ENCODE results near the gene CCDC102A.

The CCDC102A gene

GRCh38 chr16:57528499-57529390 is 7.6 kb downstream of the CCDC102A start:
- Histone ChIP-seq H3K9me3 (no peaks in the 10 kb centered on the region), H3K4me3 (ENCODE audit: low read depth, low read length) (0 out of 2 replicates have a peak overlapping the region, but pooled peaks have one; percentile 12), H3K4me1 (peaks cover 14% of the 10 kb centered on the region), H3K27me3 (no peaks in the 10 kb centered on the region), H3K36me3 (no peaks in the 10 kb centered on the region)
- TF ChIP-seq CTCF (IDR thresholded peaks at IDR 0.05; ENCODE audit: low read depth, low read length) = no peak
- peak; percentile 45 for DNase-seq

GRCh38 chr16:57527610-57528360 is 8.6 kb downstream of the CCDC102A start:
- H3K36me3 ChIP-seq = no peaks in the 10 kb centered on the region
- H3K27me3 ChIP-seq = no peaks in the 10 kb centered on the region
- DNase-seq = no peak
- no peak for TF ChIP-seq CTCF (IDR thresholded peaks at IDR 0.05; ENCODE audit: low read depth, low read length)
- H3K4me3 ChIP-seq (ENCODE audit: low read depth, low read length) = 0 out of 2 replicates have a peak overlapping the region, but pooled peaks have one; percentile 12
- no peaks in the 10 kb centered on the region for H3K9me3 ChIP-seq
- peaks cover 9% of the 10 kb centered on the region for H3K4me1 ChIP-seq

- no peaks in the 10 kb centered on the region for H3K9me3 ChIP-seq
- H3K4me1 ChIP-seq = peaks cover 3% of the 10 kb centered on the region; the same call in 1 of the 2 replicates
- H3K27me3 ChIP-seq = no peaks in the 10 kb centered on the region
- peak; percentile 18; the same call in 1 of the 2 replicates for TF ChIP-seq CTCF (IDR thresholded peaks at IDR 0.05; ENCODE audit: low read depth, low read length)
- no peak overlapping the region for H3K4me3 ChIP-seq (ENCODE audit: low read depth, low read length)
- no peak for DNase-seq
- H3K36me3 ChIP-seq = no peaks in the 10 kb centered on the region
Observed at GRCh38 chr16:57527027-57527426, 9.3 kb downstream of the CCDC102A start.

- no peak for DNase-seq
- no peaks in the 10 kb centered on the region for H3K27me3 ChIP-seq
Observed at GRCh38 chr16:57526498-57526897, 9.9 kb downstream of the CCDC102A start.

GRCh38 chr16:57525761-57526160 is 10.6 kb downstream of the CCDC102A start:
- Histone ChIP-seq H3K9me3 (no peaks in the 10 kb centered on the region), H3K4me3 (ENCODE audit: low read depth, low read length) (no peak overlapping the region), H3K4me1 (peaks cover 3% of the 10 kb centered on the region; the same call in 1 of the 2 replicates), H3K36me3 (no peaks in the 10 kb centered on the region), H3K27me3 (no peaks in the 10 kb centered on the region)
- DNase-seq = peak; percentile 21
- no peak for TF ChIP-seq CTCF (IDR thresholded peaks at IDR 0.05; ENCODE audit: low read depth, low read length)

More at GRCh38 chr16:57526498-57526897, 9.9 kb downstream of the CCDC102A start:
- Histone ChIP-seq H3K4me1 (peaks cover 3% of the 10 kb centered on the region; the same call in 1 of the 2 replicates), H3K4me3 (ENCODE audit: low read depth, low read length) (no peak overlapping the region), H3K9me3 (no peaks in the 10 kb centered on the region), H3K36me3 (no peaks in the 10 kb centered on the region)
- TF ChIP-seq CTCF (IDR thresholded peaks at IDR 0.05; ENCODE audit: low read depth, low read length) = no peak

Measured in BE2C (cell line).